22Rv1 (cell line): ENCODE data around the gene MED25.
A peak's percentile ranks its signal among the peaks of the same experiment; 100 is the strongest.

ENCODE experiments used
- H3K27ac ChIP-seq: fragments of 450-650 bp; 2 replicates; pipeline ENCODE4 v1.5.1; 2017
- CTCF ChIP-seq: fragments of 450-650 bp; IDR thresholded peaks from 2 replicates; pipeline ENCODE4 v1.5.1; 2017; ENCODE audit warnings: mild to moderate bottlenecking
- ZFX ChIP-seq: fragments of 450-650 bp; IDR thresholded peaks from 2 replicates; pipeline ENCODE4 v1.6.1; 2017; ENCODE audit warnings: antibody characterized with exemption, borderline replicate concordance

MED25 gene

GRCh38 chr19:49876422-49877019, 58.4 kb downstream of the MED25 start:
- peak overlapping the region; percentile 97 for H3K27ac ChIP-seq
- no peak for TF ChIP-seq CTCF

DNA sequence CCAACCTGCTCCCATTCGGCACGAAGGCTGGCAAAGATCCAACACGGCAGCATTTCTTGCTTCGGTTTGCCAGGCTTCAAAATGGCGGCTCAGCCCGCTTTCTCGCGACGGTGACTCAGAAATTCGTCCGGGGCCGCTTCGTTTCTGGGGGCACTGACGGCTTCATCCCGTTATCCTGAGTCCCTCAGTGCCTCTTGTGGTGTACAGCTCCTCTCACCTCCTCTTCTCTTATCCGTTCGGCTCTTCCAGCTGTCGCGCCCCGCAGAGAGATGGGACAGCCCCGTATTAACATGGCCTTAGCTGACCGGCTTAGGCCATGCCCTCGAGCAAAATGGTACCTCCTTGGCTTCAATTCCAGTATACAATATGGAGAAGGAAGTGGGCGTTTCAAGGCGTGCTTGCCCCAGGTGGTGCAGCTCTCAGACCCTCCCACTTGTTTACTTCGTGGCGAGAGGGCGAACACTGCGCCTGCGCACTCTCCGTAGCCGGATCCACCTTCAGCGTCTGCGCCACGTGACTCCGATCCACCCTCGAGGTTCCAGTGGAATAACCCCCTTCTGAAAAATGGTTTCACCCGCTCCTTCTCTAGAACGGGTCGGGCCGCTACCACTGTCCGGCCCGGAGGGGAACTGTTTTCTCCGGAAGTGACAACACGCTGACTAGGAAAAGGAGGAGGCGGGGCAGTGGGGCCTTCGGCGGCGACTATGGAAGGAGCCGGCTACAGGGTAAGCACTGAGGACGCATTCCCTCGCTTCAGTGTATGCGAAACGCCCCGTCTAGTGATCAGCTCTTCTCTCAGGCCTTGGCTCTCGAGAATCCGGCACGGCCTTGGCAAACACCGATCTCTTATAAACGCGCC, 59.2 kb downstream of the MED25 start, which contains the start of the genes AKT1S1 and TBC1D17:
Gene AKT1S1, minus strand, starts transcription at position 336 of the 859 bp plus-strand sequence. CDS start 4,060 bp downstream, outside the sequence.
Gene TBC1D17, plus strand, starts transcription at position 683 of the 859 bp plus-strand sequence. Its CDS starts 22 bp downstream, at position 705.
- TF ChIP-seq CTCF (no peak), ZFX (no peak)
- peak within 1 kb of the TSS; percentile 97 for H3K27ac ChIP-seq

DNA sequence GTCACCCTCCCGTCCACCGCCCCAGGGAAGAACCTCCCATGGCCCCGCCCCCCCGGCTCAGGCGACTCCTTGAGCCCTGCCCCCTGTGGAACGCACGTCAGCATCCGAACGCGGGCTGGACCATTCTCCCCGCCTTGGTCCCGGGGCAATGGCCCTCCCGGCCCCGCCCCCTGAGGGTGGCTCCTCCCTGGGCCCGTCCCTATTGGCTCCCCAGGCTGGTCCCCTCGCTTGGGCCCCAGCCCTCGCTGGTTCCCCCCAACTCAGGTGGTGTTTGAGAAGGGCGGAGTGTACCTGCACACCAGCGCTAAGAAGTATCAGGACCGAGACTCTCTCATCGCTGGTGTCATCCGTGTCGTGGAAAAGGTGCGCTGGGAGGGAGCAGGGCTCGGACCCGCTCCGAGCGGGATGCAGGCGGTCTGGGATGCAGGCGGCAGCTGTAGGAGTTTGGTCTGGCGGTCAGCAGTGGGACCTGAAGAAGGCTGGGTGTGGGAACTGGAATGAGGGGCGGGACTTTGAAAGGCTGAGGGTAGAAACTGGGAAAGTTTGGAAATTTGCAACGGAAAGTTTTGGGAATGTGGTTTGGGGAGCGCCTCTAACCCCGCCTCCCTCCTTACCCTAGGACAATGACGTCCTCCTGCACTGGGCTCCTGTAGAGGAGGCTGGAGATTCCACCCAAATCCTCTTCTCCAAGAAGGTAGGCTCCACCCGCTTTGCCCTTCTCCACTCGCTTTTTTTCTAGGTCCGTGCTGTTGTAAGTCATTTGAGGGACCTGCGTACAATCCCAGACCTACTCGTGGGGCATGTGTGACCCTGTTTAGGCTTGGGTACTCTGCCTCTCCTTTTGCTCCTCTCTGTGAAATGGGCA, 60.0 kb downstream of the MED25 start:
- peak overlapping the region; percentile 97 for H3K27ac ChIP-seq
- TF ChIP-seq CTCF, result no peak
- no peak for TF ChIP-seq ZFX

DNA sequence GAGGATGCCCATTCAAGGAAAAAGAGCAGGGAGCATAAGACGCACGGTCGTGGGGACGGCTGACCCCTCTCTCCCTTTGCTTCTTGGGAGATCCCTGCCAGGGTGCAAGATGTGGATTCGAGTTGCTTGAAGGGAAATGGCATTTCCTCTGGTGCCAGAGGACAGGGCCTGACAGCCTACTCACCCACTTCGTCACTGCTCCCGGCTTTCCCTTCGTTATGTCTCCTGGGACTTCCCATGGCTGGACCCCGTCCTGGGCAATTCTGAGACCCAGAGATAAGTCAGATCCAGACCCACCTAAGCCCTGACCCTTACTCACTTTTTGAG, 60.6 kb downstream of the MED25 start:
- TF ChIP-seq CTCF, result no peak
- TF ChIP-seq ZFX, result no peak

GRCh38 chr19:49879243-49879963, 61.3 kb downstream of the MED25 start:
- H3K27ac ChIP-seq, result peak overlapping the region; percentile 97
- TF ChIP-seq CTCF (no peak), ZFX (no peak)

More for the DNA sequence above, 60.6 kb downstream of the MED25 start:
- peak overlapping the region; percentile 97 for H3K27ac ChIP-seq

DNA sequence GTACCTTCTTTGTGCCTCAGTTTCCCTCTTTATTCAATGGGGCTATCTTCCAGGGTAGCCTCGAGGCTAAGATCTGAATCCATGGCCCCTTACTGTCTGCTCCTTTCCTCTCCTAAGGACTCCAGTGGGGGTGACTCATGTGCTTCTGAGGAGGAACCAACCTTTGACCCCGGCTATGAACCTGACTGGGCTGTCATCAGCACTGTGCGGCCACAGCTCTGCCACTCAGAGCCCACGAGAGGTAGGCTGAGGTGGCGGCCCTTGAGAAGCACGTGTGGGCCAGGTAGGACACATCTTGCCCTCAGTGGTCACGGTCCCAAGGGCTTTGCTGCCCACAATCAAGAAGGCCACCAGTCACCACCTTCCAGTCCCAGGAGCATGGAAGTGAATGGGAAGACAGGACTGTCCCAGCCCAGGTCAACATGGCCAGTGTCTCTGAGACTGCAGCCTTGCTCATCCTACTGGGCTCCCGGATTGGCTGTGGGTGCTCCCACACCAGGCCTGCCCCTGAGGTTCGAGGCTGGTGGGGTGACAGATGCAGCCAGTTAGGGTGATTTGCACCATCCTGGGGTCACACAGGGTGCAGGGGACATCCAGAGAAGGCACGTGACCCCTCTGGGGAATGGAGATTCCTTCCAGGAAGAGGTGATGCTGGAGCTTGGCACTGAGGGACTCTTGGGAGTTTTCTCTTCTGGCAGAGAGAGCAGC, 62.2 kb downstream of the MED25 start:
- TF ChIP-seq ZFX, result no peak
- TF ChIP-seq CTCF, result no peak
- H3K27ac ChIP-seq, result no peak overlapping the region
